Esophagus (tissue), 2 donors: Measurements from ENCODE around the gene DDIAS. TPM values are rescaled to one million over a fixed set of nuclear protein-coding genes. Genes with fewer than 3 reads are reported as not detected.

Source experiments
- H3K27ac ChIP-seq, 2 donors: one replicate each; pipeline ENCODE4 v1.5.1; 2013; ENCODE audit warnings: low read depth in 2 of 2, mild to moderate bottlenecking in 2 of 2, inconsistent platforms in 1 of 2, low read length in 1 of 2, moderate library complexity in 1 of 2
- H3K27me3 ChIP-seq, 2 donors: one replicate each; pipeline ENCODE4 v1.6.1; 2013; ENCODE audit warnings: low read length in 2 of 2, control low read depth in 1 of 2, mild to moderate bottlenecking in 1 of 2; ENCODE audit not compliant: insufficient read depth in 2 of 2, control insufficient read depth in 1 of 2
- H3K36me3 ChIP-seq, 2 donors: one replicate each; pipeline ENCODE4 v1.6.1; 2013; ENCODE audit warnings: low read length in 1 of 2; ENCODE audit not compliant: control insufficient read depth in 2 of 2, insufficient read depth in 2 of 2
- H3K4me1 ChIP-seq, 2 donors: one replicate each; pipeline ENCODE4 v1.6.1; 2013; ENCODE audit warnings: low read length in 1 of 2; ENCODE audit not compliant: control insufficient read depth in 2 of 2, insufficient read depth in 2 of 2
- H3K4me3 ChIP-seq, 2 donors: one replicate each; pipeline ENCODE4 v1.5.1; 2013; ENCODE audit warnings: low read length in 2 of 2, mild to moderate bottlenecking in 2 of 2, low read depth in 1 of 2, moderate library complexity in 1 of 2
- H3K9me3 ChIP-seq, 2 donors: one replicate each; pipeline ENCODE4 v1.6.1; 2013; ENCODE audit warnings: mild to moderate bottlenecking in 2 of 2, low read depth in 1 of 2, low read length in 1 of 2, moderate library complexity in 1 of 2; ENCODE audit not compliant: control insufficient read depth in 2 of 2, insufficient read depth in 1 of 2
- WGBS, 2 donors: extraction: QIAGEN DNeasy Blood & Tissue Kit; methylation state at CpG; one replicate each; pipeline ENCODE4 v1.1.7; 2013; 5-methylcytosine and 5-hydroxymethylcytosine counted together
- polyA plus RNA-seq, 2 donors: library from polyadenylated mRNA; stranded (reverse); fragments of 200-250 nt; gene quantifications; one replicate each; pipeline ENCODE4 v1.2.3, GENCODE V29; 2013
- donor health status: healthy with polysubstance abuse.
- donor health status: Bipolar disorder and iron deficiency.

The DDIAS gene
- polyA plus RNA-seq, 2 donors = 0.92 to 2.5 TPM

DNA sequence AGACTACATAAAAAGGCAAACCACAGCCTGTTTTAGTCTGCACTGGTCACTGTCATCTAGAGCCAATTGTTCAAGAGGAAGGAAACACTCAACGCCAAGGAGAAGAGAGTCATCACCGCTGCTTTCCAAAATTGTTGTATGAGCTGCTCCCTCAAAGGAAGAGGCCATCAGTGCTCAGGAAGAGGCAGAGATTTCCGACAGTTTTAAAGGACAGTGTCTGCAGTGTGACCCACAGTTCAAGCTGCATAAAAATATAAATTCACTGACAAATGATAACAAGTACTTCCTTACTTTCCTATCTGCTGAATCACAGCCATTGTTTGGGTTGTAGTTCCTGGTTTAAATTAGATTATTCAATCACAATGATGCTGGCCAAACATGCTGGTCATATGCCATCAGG is 17.7 kb upstream of the DDIAS start:
- H3K4me1 ChIP-seq = peaks cover 0 to 2% of the 10 kb centered on the region in 2 donors
- H3K27ac ChIP-seq = no peak overlapping the region
- H3K27me3 ChIP-seq = no peaks in the 10 kb centered on the region
- H3K4me3 ChIP-seq = no peak overlapping the region
- WGBS, 2 donors = 72 to 73% methylated on average over 3 of the region's 3 CpGs
- no peaks in the 10 kb centered on the region for H3K36me3 ChIP-seq
- no peaks in the 10 kb centered on the region for H3K9me3 ChIP-seq

DNA sequence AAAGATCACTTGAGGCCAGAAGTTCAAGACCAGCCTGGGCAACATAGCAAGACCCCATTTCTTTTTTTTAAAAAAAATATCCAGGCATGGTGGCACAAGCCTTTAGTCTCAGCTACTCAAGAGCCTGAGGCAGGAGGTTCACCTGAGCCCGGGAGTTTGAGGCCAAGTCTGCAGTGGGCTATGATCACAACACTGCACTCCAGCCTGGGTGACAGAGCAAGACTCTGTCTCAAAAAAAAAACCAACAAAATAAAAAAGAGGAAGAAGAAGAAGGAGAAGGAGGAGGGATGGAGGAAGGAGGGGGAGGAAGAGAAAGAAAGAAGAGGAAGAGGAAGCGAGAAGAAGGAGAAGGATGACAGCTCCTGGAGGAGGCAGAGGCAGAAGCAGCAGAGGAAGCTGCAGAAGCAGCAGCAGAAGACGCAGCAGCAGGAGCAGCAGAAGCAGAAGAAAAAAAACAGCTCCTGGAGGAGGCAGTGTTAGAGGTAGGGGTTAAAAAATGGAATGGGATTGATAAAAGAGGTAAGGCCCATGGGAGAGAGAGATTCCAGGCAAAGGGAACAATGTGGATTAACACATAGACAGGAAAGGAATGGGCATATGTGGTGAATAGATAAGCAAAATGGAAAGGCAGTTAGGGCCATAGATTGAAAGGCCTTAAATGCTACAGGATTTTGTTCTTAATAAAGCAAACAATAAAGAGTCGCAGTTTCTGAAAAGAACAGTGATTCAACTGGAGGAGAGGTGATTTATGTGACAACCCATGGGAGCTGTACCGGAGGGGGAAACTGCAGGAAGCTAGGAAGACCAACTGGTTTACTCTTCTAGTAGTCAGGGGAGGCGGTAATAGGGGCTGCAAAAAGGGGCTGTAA is 12.2 kb upstream of the DDIAS start:
- no peaks in the 10 kb centered on the region for H3K36me3 ChIP-seq
- H3K4me3 ChIP-seq = no peak overlapping the region
- peaks cover 0 to 2% of the 10 kb centered on the region in 2 donors for H3K4me1 ChIP-seq
- no peak overlapping the region for H3K27ac ChIP-seq
- no peaks in the 10 kb centered on the region for H3K27me3 ChIP-seq
- H3K9me3 ChIP-seq = no peaks in the 10 kb centered on the region
- WGBS, 2 donors = 54 to 57% methylated on average over 6 of the region's 6 CpGs

DNA sequence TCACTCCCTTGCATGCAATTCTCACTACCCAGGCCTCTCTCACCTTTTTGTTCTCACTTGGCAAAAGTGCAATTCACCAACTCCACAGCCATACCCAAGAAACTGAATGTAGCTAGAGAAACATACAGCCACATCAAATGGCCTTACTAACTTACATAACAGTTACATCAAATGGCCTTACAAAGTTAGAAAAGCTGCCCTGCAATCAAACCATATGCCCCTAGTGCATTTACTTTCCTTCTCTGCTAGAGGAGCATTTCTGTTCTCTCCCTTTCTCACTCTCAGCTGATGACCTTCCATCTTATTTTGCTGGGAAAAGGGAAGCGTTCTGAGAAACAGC is 11.6 kb upstream of the DDIAS start:
- 84 to 92% methylated on average over 1 of the region's 1 CpG for WGBS, 2 donors
- H3K27ac ChIP-seq = no peak overlapping the region
- H3K4me1 ChIP-seq = peaks cover 0 to 2% of the 10 kb centered on the region in 2 donors

DNA sequence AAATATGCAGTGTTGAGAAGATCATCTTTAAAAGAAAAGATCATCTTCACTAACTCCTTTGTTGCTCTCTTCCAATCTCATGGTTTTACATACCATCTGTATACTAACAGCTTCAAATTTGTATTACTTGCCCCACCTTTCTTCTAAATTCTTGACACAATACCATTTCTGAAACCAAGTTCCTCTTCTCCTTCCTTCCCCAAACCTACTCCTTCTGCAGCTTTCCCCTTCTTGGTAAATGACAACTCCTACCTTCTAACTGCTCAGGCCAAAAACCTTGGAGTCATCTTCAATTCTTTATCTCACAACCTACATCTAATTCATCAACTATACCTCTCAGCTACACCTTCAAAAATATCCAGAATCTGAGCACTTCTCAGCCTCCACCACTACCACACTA is 10.6 kb upstream of the DDIAS start:
- no peaks in the 10 kb centered on the region for H3K9me3 ChIP-seq
- H3K4me3 ChIP-seq = no peak overlapping the region
- H3K27ac ChIP-seq = no peak overlapping the region

More for the DNA sequence above, 11.6 kb upstream of the DDIAS start:
- H3K36me3 ChIP-seq = no peaks in the 10 kb centered on the region
- no peaks in the 10 kb centered on the region for H3K27me3 ChIP-seq
- no peaks in the 10 kb centered on the region for H3K9me3 ChIP-seq
- H3K4me3 ChIP-seq = no peak overlapping the region

DNA sequence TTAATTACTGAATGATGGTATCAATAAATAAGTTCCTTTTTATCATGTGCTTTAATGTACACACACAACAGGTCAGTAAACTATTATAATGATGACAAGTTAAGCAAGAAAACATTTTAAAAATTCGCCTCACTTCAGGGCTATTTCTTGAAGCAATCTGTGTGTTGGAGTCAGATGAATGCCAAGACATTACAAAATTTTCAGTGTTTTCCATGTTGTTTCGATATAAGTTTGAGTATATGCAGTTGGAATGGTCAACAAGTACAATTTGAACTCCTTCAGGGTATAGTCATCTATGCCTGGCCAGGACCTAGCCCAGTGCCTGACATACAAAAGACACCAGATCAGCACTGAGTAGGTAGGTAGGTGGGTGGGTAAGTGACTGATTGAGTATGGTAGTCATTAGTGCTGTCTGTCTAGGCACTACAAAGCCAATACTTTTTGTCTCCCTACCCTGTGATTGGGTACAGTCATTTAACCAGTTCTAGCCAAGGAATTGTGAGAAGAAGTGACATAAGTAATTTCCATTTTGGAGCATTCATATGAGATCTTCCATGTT is 8.8 kb upstream of the DDIAS start:
- Histone ChIP-seq H3K4me3 (no peak overlapping the region), H3K27me3 (no peaks in the 10 kb centered on the region), H3K27ac (no peak overlapping the region), H3K36me3 (no peaks in the 10 kb centered on the region), H3K9me3 (no peaks in the 10 kb centered on the region), H3K4me1 (peaks cover 0 to 2% of the 10 kb centered on the region in 2 donors)
- 93 to 94% methylated on average over 2 of the region's 2 CpGs for WGBS, 2 donors

More for the DNA sequence above, 10.6 kb upstream of the DDIAS start:
- H3K36me3 ChIP-seq = no peaks in the 10 kb centered on the region
- peaks cover 0 to 2% of the 10 kb centered on the region in 2 donors for H3K4me1 ChIP-seq
- no peaks in the 10 kb centered on the region for H3K27me3 ChIP-seq

DNA sequence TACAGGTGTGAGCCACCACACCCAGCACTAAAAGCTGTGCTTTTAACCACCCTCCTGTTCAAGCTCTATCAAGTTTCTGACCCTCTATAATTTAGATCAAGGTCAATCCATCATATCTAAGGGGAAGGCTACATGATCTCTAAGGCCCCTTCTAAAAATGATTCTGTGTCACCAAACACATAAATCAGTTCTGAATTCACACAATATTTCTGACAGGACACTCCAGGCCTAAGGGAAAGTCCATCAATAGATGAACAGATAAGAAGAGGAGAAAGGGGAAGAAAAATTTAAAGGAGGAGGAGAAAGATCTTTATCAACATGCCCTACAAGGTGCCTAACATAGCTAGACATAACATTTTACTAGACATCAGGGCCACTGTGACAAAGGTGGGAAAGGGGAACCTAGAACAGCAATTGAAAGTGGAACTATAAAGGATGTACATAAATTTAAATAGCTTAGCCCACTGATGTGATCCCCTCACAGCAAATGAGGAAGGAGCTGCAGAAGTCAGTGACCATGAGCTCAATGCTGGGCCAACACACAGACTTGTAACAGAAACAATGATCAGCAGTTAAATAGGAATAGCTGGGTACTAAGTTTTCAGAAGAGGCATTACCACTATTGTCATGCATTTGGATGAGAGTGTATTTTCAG is 6.0 kb upstream of the DDIAS start:
- H3K4me3 ChIP-seq = no peak overlapping the region
- no peak overlapping the region for H3K27ac ChIP-seq
- H3K27me3 ChIP-seq = no peaks in the 10 kb centered on the region
- no peaks in the 10 kb centered on the region for H3K36me3 ChIP-seq
- peaks cover 0 to 2% of the 10 kb centered on the region in 2 donors for H3K4me1 ChIP-seq
- no peaks in the 10 kb centered on the region for H3K9me3 ChIP-seq

DNA sequence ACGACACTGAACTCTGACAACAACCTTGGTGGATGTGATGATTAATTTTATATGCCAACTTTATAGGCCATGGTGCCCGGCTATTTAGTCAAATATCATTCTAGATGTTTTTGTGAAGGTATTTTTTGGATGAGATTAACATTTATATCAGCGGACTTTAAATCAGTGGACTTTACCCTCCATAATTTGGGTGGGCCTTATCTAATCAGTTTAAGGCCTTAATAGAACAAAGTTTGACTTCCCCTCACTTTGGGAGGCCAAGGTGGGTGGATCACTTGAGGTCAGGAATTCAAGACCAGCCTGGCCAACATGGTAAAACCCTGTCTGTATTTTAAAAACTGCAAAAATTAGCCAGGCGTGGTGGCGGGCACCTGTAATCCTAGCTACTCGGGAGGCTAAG is 5.4 kb upstream of the DDIAS start:
- WGBS, 2 donors = 91 to 96% methylated on average over 6 of the region's 6 CpGs
- peaks cover 0 to 2% of the 10 kb centered on the region in 2 donors for H3K4me1 ChIP-seq

DNA sequence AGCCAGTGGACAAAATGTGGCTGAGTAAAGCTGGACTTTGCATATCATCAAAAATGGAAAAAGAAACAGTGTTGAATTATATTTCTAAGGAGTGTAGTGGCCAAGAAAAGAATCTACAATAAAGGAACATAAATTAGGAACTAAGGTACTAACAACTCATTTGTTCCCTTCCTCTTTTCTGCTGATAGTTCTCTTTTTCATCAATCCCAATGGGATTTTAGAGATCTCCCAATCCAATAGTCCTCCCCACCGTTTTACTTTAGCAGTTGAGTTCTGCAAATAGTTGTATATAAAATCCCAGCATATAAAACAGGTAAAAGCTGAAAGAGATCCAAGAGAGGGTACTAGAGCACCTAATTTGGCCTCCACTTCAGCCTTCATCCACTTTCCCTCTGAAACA is 3.3 kb upstream of the DDIAS start:
- 30 to 39% methylated on average over 1 of the region's 1 CpG for WGBS, 2 donors
- H3K27me3 ChIP-seq = no peaks in the 10 kb centered on the region
- no peak overlapping the region for H3K4me3 ChIP-seq
- peaks cover 0 to 2% of the 10 kb centered on the region in 2 donors for H3K4me1 ChIP-seq
- no peaks in the 10 kb centered on the region for H3K9me3 ChIP-seq
- H3K27ac ChIP-seq = no peak overlapping the region
- no peaks in the 10 kb centered on the region for H3K36me3 ChIP-seq

More for the DNA sequence above, 5.4 kb upstream of the DDIAS start:
- Histone ChIP-seq H3K27ac (no peak overlapping the region), H3K9me3 (no peaks in the 10 kb centered on the region), H3K27me3 (no peaks in the 10 kb centered on the region), H3K36me3 (no peaks in the 10 kb centered on the region), H3K4me3 (no peak overlapping the region)

DNA sequence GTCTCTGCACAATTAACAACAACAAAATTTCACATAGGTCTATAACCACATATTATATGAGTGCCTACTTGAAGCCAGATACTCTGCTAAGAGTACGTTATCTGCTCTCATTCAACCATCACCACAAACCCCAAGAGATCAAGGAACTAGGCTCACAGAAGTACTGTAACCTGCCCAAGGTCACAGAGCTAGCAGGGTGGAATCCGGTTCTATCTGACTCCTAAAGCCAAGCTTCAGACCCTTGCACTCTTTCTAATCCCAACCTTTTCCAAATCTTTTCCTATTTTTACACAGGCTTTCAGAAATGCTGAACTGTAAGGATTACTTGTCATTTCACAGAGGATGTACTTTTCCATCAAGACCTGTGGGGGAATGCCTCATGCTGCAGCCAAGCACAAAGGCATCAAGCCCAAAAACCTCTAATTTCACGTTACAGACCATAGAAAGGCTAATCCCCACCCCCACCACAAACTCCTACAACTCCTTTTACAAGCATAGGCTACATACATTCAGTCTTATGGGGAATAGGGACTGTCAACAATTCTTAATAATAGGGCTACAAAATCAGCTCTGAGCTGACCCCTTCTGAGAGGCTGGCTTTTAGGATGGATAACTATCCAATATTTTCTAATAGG is 2.2 kb upstream of the DDIAS start:
- Histone ChIP-seq H3K27me3 (no peaks in the 10 kb centered on the region), H3K4me1 (peaks cover 0 to 2% of the 10 kb centered on the region in 2 donors), H3K36me3 (no peaks in the 10 kb centered on the region), H3K9me3 (no peaks in the 10 kb centered on the region), H3K4me3 (peak overlapping the region; percentile 82 to 90), H3K27ac (no peak overlapping the region)
- 28 to 30% methylated on average over 3 of the region's 3 CpGs for WGBS, 2 donors
